ENCODE measurements around the gene AKR1B15.
"Not testable (repeated sequence)": the region's sequence is repeated elsewhere in the genome, so short reads cannot be mapped to it uniquely, and the experiment has no call there.

The AKR1B15 gene

DNA sequence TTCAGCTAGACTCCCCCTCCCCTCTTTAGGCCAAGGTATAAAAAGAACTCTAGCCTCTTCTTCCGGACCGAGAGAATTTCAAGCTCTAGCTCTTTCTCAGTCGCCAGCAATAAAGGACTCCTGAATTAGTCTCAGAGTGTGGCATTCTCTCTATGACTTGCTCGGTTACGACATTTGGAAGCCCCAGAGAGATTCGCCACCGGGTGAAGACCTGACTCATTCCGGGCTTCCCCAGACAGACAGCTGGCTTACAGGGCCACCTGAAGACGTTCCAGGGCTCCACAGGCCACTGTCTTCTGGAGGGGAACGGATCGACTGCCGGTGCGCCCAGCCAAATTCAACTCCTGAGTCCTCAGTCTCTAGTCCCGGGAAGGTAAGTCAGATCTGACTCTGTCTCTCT, at the start of gene AKR1B15:
TSS of gene AKR1B15 (plus strand) at position 234 of the 400 bp plus-strand sequence. CDS start 15,510 bp downstream, outside the sequence.
- no peak for DNase-seq (ENCODE audit: low read depth)

DNA sequence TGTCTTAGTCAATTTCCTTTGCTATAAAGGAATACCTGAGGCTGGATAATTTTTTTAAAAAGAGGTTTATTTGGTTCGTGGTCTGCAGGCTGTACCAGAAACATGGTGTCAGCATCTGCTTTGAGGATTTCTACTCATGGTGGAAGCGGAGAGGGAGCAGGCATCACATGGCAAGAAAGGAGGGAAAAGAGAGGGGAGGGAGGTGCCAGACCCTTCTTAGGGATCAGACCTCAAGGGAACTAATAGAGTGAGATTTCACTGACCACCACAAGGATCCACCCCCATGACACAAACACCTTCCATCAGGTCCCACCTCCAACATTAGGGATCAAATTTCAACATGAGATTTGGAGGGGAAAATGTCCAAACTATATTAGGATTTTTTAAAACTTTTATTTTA, 48.5 kb upstream of the AKR1B15 start:
- DNase-seq (ENCODE audit: low read depth) = no peak

DNA sequence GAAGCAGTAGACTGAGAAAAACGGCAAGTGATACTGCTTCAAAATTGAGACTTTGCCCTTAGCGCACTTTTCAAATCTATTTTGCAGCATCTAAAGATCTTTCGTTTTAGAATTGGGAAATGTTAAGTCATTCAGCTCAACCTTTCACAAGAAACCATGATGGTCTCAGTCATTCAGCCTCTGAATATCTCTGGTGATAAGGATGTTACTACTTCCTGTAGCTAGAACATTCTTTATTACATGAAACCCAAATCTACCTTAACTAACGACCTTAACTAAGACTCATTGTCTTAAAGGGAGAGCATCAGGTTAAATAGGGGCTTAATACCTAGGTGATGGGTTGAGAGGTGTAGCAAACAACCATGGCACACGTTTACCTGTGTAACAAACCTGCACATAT, 47.9 kb upstream of the AKR1B15 start:
- DNase-seq (ENCODE audit: low read depth) = no peak

DNA sequence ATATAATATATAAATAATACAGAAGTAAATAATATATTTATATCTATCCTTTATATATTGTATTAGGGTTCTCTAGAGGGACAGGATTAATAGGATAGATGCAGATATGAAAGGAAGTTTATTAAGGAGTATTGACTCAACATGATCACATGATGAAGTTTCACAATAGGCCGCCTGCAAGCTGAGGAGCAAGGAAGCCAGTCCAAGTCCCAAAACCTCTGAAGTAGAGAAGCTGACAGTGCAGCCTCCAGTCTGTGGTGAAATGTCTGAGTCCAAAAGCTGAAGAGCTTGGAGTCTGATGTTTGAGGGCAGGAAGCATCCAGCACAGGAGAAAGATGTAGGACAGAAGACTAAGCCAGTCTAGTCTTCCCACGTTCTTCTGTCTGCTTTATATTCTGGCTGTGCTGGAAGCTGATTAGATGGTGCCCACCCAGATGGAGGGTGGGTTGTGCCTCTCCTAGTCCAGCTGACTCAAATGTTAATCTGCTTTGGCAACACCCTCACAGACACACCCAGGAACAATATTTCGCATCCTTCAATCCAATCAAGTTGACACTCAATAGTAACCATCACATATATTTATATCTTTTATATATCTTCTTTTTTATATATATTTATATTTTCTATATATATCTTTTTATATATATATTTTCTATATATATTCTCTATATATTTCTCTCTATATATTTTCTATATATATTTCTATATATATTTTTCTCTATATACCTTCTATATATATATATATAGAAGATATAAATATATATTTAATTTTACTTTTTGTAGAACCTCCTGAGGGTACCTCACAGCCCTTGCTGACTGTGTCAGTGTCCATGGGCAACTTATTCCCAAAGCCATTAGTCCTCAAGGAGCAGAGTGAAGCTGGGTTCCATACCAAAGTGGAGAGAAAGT, 46.2 kb upstream of the AKR1B15 start:
- DNase-seq (ENCODE audit: low read depth) = no peak

DNA sequence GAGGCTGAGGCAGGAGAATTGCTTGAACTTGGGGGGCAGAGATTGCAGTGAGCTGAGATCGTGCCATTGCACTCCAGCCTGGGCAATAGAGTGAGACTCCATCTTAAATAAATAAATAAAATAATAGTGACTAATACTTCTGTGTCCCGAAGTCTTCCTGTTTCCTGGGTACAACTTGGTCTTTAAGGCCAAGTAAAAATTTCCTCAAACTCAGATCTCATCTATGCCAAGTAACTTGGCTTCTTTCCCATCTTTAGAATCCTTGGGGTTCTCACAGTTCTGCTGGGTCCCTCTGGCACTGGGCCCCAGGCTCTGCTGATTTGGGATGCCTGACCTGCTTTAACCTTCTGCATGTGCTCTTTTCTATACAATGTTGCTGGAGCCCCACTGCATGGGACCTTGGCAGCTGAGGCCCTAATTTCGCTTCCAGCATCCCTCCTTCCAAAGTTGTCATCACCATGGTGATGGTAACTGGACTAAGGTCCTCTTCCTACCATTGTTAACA, 44.2 kb upstream of the AKR1B15 start:
- no peak for DNase-seq (ENCODE audit: low read depth)

DNA sequence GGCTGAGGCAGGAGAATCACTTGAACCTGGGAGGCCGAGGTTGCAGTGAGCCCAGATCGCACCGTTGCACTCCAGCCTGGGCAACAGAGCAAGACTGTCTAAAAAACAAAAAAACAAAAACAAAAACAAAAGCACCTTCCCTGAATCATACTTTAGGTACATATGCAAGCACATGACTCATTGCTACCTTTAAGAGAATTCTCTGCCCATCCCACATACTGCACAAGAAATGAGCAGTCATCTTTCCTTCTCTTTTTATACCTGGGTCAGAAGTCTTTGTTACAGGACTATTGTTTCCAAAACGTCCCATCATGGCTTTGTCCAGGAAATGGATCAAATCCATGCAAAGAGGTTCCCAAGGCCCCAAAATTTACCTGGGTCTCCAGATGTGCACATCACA, 43.1 kb upstream of the AKR1B15 start:
- DNase-seq (ENCODE audit: low read depth) = no peak

DNA sequence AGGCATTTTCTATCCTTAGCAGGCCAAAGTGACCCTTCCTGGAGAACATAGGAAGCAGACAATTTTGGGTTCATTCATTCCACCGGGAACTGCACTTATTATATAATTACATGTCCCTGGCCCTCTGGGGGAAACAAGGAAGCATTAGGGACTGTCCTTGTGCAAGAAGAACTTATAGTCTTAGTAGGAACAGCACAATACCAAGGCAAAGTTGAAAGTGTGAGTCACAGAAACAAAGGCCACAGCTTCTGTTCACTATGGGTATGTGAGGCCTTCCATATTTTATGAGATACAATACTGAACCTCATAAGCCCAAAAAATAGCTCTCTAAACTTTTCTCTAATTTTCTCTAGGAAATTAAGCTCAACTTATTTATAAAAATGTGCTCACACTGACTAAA, 39.9 kb upstream of the AKR1B15 start:
- DNase-seq (ENCODE audit: low read depth) = no peak

DNA sequence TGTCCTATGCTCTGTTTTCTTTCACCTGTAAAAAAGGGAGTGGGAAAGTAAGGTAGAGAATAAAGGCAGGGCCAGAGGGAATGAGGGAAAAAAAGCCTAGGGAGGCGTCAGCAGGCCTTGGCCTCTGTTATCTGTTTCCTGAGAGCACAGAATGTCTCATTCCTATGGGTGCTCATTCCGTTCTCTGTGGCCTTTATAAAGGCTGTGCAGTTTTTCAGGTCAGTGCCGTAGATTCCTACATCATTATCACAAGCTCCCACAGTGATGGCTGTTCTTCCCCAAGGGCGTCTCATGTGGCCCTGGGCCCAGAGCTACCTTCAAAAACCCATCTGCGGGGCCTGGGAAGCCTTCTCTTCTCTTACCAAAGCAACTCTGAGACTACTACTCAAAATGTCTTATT, 38.3 kb upstream of the AKR1B15 start:
- no peak for DNase-seq (ENCODE audit: low read depth)

DNA sequence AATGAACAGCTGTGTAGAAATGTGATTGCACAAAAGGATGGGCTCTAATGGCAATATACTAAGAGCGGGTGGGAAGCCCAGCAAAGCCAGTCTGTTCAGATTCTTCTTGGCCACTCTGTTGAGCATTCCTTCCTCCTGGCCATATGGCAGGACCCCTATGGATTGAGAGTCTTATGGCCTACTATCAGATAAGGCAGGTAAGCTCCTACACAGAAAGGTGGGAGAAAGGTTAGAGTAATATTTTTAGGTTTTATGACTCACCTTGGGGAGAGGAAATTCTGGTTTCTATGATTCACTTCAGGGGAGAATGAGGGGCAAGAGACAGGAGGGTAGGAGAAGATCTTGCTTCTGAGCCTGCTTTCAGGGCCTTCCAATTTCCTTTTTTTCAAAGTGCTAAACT, 36.6 kb upstream of the AKR1B15 start:
- DNase-seq (ENCODE audit: low read depth) = no peak

DNA sequence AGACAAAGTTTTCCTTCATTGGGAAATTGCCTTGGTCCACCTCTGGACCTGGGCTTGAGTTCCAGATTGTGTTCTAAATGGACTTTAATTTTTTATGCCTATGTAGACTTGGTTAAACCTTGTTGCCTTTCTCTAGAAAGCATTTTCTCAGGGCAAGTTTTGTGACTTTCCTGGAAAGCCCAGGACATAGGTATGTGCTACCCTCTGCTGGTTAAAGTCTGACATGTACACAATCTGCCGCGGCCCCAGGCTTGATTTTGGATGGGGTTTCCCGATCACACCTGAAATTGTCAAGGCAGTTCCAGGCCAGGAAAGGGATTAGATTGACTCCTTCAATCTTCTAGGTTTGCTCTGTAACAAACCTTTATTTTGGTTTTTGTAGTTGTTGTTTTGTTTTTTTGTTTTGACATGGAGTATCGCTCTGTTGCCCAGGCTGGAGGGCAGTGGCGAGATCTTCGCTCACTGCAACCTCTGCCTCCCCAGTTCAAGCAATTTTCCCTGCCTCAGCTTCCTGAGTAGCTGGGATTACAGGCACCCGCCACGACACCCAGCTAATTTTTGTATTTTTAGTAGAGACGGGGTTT, 35.6 kb upstream of the AKR1B15 start:
- no peak for DNase-seq (ENCODE audit: low read depth)

DNA sequence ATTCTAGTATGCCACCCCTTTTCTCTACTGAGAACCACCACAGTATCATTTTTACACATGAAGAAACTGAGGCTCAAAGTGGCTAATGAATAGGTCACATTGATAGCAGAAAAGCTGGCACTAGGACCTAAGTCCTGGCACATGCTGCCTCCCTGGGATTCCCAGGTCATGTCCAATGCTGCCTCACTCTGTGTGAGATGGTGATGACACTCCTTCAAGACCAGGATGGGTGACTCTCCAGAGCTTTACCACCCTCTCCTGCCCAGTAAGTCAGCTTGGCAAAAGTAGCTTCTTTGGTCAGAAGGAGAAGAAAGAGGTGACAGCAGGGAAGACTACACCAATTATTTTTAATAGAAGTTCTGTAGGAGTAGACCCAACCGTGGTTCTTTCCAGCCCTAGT, 34.8 kb upstream of the AKR1B15 start:
- no peak for DNase-seq (ENCODE audit: low read depth)

DNA sequence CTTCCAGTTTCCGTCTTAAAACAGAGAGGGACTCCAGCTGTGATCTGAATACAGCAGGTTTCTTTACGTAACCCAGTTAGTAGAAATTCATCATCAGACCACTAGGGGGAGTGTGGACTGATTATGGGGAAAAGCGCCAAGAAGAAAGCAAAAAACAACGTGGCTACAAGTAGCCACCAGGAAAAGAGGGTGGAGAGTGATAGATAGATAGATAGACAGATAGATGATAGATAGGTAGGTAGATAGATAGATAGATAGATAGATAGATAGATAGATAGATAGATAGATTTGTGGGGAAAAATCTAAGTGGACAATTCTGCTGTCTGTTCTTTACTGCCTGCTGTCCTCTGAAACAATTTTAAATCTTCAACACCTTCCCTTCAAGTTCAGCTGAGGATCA, 34.2 kb upstream of the AKR1B15 start:
- DNase-seq (ENCODE audit: low read depth) = peak; percentile 52

DNA sequence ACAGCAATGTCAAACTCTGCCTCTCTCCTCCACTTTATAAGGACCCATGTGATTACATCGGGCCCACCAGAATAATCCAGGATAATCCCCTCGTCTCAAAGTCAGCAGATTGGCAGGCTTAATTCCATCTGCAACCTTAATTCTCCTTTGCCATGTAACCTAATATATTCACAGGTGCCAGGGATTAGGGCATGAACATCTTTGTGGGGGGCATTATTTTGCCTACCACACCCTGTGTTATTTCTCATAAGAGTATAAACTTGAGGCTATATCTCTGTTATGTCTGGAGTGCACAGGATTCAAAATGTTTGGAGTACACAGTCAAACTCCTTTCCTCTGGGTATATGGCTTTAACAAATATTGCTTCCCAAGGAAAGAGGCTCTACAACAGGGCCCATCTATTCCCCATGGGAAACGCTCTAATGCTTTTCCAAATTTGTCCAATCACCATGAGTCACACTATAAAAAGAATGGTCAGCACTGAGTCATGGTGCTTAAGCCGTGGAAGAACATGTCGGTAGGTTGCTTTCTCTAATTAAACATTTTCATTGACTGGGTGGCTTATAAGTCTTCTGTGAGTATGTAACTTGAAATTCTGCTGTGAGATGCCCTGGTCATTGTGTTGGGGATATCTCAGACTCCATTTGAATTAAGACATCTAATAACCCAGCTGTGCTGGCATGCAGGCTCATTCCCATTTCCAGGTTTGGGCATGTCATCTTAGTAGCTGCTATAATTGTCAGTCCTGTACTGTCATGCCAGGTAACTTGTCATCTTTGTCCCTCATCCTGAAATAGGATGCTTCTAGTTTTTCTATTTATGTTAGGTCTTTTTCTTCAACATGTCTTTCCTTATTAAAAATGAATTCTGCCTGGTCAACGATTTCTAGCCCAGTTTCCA, 33.1 kb upstream of the AKR1B15 start:
- DNase-seq (ENCODE audit: low read depth) = peak; percentile 88

DNA sequence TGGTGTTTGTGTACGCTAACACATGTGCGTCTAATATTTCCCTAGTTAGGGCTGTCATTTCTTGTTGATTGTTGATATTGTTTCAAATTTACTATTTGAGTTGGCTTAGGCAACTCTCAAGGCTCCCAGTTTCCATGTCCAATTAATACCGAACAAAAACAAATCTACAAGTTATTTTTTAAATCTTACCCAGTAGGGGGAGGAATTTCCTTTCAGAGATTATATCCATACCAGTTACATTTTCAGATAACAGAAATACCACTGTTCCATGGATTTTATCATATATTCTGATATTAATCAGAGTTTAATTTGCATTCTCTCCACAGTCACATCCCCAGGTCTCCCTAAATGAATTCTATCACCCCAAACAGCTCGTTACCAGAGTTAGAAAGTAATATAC, 28.8 kb upstream of the AKR1B15 start:
- no peak for DNase-seq (ENCODE audit: low read depth)

DNA sequence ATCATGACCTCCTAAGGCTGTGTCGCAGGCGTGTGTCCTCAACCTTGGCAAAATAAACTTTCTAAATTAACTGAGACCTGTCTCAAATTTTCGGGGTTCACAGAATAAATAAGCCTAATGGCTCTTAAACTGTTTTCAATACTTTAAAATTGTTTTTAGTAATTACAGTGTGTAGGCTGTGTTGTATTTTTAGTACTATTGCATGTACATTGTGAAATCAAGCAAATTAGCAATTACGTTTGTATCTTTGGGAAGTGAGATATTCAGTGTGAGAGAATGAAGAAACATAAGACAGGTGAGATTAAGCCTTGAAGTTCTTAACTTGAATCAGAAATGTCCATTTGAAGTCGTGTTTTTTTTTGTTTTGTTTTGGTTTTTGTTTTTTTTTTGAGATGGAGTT, 26.3 kb upstream of the AKR1B15 start:
- DNase-seq (ENCODE audit: low read depth) = no peak

DNA sequence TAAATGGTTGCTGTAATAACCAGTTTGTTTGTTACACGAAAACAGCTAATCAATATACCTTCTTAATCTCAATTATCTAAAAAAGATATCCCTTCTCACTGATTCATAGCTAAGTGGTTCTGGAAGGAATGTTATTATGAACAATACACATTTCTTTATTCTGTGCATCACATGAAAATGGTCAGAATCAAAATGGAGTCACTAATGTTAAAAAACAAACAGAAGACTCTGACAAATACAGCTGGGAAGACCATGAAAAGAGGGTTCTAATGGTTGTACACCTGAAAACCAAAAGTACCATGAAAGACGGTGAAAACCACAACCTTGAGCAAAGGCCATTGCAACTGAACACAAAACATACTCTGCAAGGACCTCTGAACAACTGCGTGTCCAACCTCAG, 23.5 kb upstream of the AKR1B15 start:
- DNase-seq (ENCODE audit: low read depth) = not testable (repeated sequence)

DNA sequence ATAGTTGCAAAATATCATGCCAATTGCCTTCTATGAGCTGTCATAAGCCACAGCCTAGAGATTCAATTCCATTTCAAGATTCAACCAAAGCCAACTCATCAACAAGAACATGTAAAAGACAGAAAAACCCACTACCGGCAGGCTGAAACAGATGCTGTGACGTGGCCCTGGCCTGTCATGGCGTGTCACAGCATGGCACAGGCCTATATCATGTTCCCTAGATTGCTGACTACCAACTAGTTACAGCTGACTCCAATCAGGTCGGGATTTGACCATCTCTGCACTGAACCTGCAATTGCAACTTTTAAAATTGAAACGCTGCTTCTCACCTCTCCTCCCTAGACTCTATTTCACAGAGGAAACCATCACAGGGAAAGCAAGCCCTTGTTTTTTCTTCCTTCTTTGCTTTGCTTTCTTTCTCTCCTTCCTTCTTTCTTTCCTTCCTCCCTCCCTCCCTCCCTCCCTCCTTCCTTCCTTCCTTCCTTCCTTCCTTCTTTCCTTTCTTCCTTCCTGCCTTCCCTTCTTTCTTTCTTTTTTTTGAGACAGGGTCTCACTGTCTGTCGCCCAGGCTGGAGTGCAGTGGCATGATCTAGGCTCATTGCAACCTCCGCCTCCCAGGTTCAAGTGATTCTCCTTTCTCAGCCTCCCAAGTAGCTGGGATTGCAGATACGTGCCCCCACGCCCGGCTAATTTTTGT, 22.2 kb upstream of the AKR1B15 start:
- DNase-seq (ENCODE audit: low read depth) = not testable (repeated sequence)

DNA sequence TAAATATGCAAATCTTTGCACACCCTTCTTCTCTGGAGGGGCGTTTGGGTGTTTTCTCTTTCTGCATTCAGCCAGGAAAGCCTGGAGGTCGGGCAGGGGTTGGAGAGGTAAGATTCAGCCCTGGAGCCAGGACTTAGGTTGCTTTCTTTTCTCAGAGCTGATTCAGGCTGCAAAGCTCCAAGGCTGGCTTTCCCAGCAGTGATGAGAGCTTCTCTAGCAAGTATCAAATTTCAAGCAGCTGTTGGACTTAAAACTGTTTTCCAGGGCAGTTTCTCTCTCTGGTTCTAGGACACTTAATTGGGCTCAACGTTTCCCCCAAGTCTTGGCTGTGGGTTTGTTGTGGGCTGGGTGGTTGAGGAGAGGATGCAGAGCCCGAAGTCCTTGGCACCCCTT, 20.9 kb upstream of the AKR1B15 start:
- DNase-seq (ENCODE audit: low read depth) = no peak

DNA sequence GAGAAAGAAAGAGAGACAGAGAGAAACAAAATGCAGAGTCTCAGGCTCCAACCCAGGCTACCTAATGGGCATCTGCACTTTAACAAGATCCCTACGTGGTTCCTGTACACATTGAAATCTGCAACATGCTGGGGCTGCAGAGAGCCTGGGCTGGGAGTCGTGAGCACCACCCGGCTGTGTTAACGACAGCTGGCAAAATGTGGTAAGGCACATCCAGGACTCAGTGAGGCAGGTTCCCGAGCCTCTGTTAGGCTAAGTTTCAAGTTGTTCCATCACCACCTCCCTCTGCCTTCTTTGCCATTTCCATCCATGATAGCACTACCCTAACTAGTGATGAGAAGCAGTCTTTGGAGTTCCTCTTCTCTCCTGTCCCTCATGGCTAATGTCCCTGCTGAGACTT, 20.2 kb upstream of the AKR1B15 start:
- DNase-seq (ENCODE audit: low read depth) = no peak

DNA sequence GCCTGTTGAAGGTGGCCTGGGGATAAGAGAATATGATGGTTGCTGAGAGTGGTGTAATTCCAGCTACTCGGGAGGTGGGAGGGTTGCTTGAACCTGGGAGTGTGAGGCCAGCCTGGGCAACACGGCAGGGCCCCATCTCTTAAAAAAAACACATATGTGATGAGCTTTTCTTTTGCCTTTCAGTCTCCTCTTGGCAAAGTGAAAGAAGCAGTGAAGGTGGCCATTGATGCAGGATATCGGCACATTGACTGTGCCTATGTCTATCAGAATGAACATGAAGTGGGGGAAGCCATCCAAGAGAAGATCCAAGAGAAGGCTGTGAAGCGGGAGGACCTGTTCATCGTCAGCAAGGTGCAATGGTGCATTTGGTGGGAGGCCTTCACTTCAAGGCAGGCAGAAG, 18.4 kb upstream of the AKR1B15 start:
- DNase-seq (ENCODE audit: low read depth) = no peak

DNA sequence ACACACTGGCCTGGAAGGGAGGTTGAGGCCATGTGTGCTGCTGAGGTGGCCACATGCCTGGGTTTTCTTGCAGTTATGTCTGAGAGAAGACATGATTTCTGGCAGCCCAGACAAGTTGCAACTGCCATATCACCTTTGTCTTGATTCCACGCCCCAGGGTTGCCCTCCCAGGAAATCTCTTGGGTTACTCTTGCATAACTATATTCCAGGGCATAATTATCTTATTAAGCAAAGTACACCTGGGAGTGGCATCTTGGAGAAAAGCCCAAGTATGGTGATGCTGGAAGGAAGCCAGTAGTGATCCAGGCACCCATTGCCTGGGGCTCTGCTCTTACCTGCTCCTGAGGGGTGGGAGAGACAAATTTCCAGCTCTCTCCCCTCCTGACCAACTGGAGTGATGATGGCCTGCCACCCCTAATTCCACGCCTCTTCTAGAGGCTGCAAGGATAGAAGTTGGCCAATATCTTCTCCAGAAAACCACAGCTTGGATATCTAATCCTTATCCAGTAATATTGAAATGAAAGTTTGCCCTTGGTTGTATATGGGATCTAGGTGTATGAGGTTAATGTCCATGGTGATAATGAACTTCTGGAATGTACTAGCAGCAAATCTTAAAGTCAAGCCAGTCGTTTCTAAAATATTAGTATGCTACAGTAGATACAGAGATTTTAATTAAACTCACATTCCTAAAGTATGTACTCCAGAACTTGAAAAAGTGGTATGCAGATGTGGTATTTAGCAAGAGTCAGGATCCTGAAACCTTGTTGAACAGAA, 16.5 kb upstream of the AKR1B15 start:
- no peak for DNase-seq (ENCODE audit: low read depth)

Measured in GM04504 (cell line).